Mesenchymal stem cell (in vitro differentiated cells and primary cell): ENCODE measurements around the gene CSPG4.
A peak's percentile ranks its signal among the peaks of the same experiment; 100 is the strongest.
"Not testable (repeated sequence)": the region's sequence is repeated elsewhere in the genome, so short reads cannot be mapped to it uniquely, and the experiment has no call there.

Source experiments
- DNase-seq: peaks from one replicate; pipeline ENCODE4 v3.0.0-alpha.2; 2013
- H2AFZ ChIP-seq: one replicate; pipeline ENCODE4 v1.6.1; 2013; ENCODE audit warnings: low read depth, mild to moderate bottlenecking, control low read depth, inconsistent platforms, low read length, moderate library complexity
- H2AK5ac ChIP-seq: 2 replicates; pipeline ENCODE4 v1.6.1; 2013; ENCODE audit warnings: low read length, moderate library complexity, mild to moderate bottlenecking, inconsistent platforms; ENCODE audit not compliant: severe bottlenecking
- H2BK120ac ChIP-seq: one replicate; pipeline ENCODE4 v1.6.1; 2013; ENCODE audit warnings: low read depth, mild to moderate bottlenecking, inconsistent platforms, low read length, moderate library complexity
- H2BK12ac ChIP-seq, 2 experiments: one replicate each; pipeline ENCODE4 v1.6.1; 2013; ENCODE audit warnings: inconsistent platforms in 2 of 2, low read length in 2 of 2, mild to moderate bottlenecking in 2 of 2, moderate library complexity in 2 of 2, control low read depth in 1 of 2
- H2BK15ac ChIP-seq: one replicate; pipeline ENCODE4 v1.6.1; 2013; ENCODE audit warnings: mild to moderate bottlenecking, low read depth, inconsistent platforms; ENCODE audit not compliant: poor library complexity, severe bottlenecking
- H2BK5ac ChIP-seq: 2 replicates; pipeline ENCODE4 v1.6.1; 2013; ENCODE audit warnings: low read depth, mild to moderate bottlenecking, low read length, control low read depth, inconsistent platforms; ENCODE audit not compliant: poor library complexity, severe bottlenecking
- H3K14ac ChIP-seq, 2 experiments: one replicate each; pipeline ENCODE4 v1.6.1; 2013; ENCODE audit warnings: inconsistent platforms in 2 of 2, low read length in 2 of 2, control low read depth in 1 of 2, mild to moderate bottlenecking in 1 of 2, moderate library complexity in 1 of 2
- H3K18ac ChIP-seq, 2 experiments: one replicate each; pipeline ENCODE4 v1.6.1; 2013; ENCODE audit warnings: inconsistent platforms in 2 of 2, low read length in 2 of 2, control low read depth in 1 of 2, low read depth in 1 of 2, mild to moderate bottlenecking in 1 of 2
- H3K23ac ChIP-seq, 2 experiments: one replicate each; pipeline ENCODE4 v1.6.1; 2013; ENCODE audit warnings: inconsistent platforms in 2 of 2, low read length in 2 of 2, mild to moderate bottlenecking in 2 of 2, moderate library complexity in 2 of 2, control low read depth in 1 of 2
- H3K27ac ChIP-seq: 2 replicates; pipeline ENCODE4 v1.5.1; 2013; ENCODE audit warnings: mild to moderate bottlenecking, moderate library complexity, low read length, control low read depth, inconsistent platforms; ENCODE audit not compliant: poor library complexity, severe bottlenecking
- H3K27me3 ChIP-seq, 2 experiments: 2 replicates each; pipeline versions ENCODE4 v1.6.1 to v1.7.0; 2013; ENCODE audit warnings: low read length in 2 of 2, mild to moderate bottlenecking in 2 of 2, moderate library complexity in 2 of 2, control low read depth in 1 of 2, inconsistent platforms in 1 of 2; ENCODE audit not compliant: control insufficient read depth in 1 of 2, insufficient read depth in 1 of 2
- H3K36me3 ChIP-seq, 2 experiments: 2 replicates each; pipeline versions ENCODE4 v1.6.1 to v1.7.0; 2013; ENCODE audit warnings: low read length in 2 of 2, control low read depth in 1 of 2, inconsistent platforms in 1 of 2, low read depth in 1 of 2, mild to moderate bottlenecking in 1 of 2; ENCODE audit not compliant: insufficient read depth in 2 of 2, control insufficient read depth in 1 of 2
- H3K4ac ChIP-seq, 2 experiments: one replicate each; pipeline ENCODE4 v1.6.1; 2013; ENCODE audit warnings: inconsistent platforms in 2 of 2, low read length in 2 of 2, mild to moderate bottlenecking in 2 of 2, moderate library complexity in 2 of 2, control low read depth in 1 of 2, low read depth in 1 of 2
- H3K4me1 ChIP-seq: 2 replicates; pipeline ENCODE4 v1.6.1; 2013; ENCODE audit warnings: low read depth, low read length, control low read depth; ENCODE audit not compliant: control insufficient read depth, insufficient read depth
- H3K4me2 ChIP-seq: 2 replicates; pipeline ENCODE4 v1.6.1; 2013; ENCODE audit warnings: low read length, mild to moderate bottlenecking, inconsistent platforms; ENCODE audit not compliant: poor library complexity, severe bottlenecking
- H3K4me3 ChIP-seq, 2 experiments: 2 replicates each; pipeline versions ENCODE4 v1.5.1 to v1.7.0; 2013; ENCODE audit warnings: low read length in 2 of 2, mild to moderate bottlenecking in 2 of 2, control low read depth in 1 of 2, low read depth in 1 of 2; ENCODE audit not compliant: insufficient read depth in 1 of 2
- H3K79me1 ChIP-seq: replicated peaks from 2 replicates; pipeline ENCODE4 v1.6.1; 2013; ENCODE audit warnings: mild to moderate bottlenecking, control low read depth, low read length, inconsistent platforms; ENCODE audit not compliant: poor library complexity, severe bottlenecking
- H3K9ac ChIP-seq: 2 replicates; pipeline ENCODE4 v1.7.0; 2013; ENCODE audit warnings: mild to moderate bottlenecking, low read length, moderate library complexity
- H3K9me3 ChIP-seq: 2 replicates; pipeline ENCODE4 v1.7.0; 2013; ENCODE audit warnings: mild to moderate bottlenecking, low read length; ENCODE audit not compliant: control insufficient read depth
- H4K8ac ChIP-seq: one replicate; pipeline ENCODE4 v1.6.1; 2013; ENCODE audit warnings: inconsistent platforms, mild to moderate bottlenecking, low read length, moderate library complexity
- H4K91ac ChIP-seq: one replicate; pipeline ENCODE4 v1.6.1; 2013; ENCODE audit warnings: mild to moderate bottlenecking, low read length, inconsistent platforms
- WGBS: methylation state at CpG from one replicate; pipeline ENCODE4 v1.1.7; 2013; ENCODE audit warnings: mixed read lengths; 5-methylcytosine and 5-hydroxymethylcytosine counted together

Gene CSPG4

GRCh38 chr15:75699961-75700874 is 12.4 kb downstream of the CSPG4 start:
- H2AK5ac ChIP-seq, H3K27ac ChIP-seq: not testable (repeated sequence)
- WGBS: 29% methylated on average over 7 of the region's 17 CpGs

GRCh38 chr15:75699517-75699916 is 13.1 kb downstream of the CSPG4 start:
- H4K91ac ChIP-seq: peak overlapping the region; percentile 65
- not testable (repeated sequence) for H2BK120ac ChIP-seq, H4K8ac ChIP-seq, DNase-seq, H3K36me3 ChIP-seq, H3K23ac ChIP-seq, H2AFZ ChIP-seq, H3K4ac ChIP-seq, H3K9ac ChIP-seq, H2BK5ac ChIP-seq, H3K27ac ChIP-seq, H3K79me1 ChIP-seq, H3K27me3 ChIP-seq, H2AK5ac ChIP-seq, H3K4me3 ChIP-seq, H3K4me2 ChIP-seq, H3K9me3 ChIP-seq
- 100% methylated on average over 2 of the region's 7 CpGs for WGBS
- peak overlapping the region; percentile 62 for H2BK15ac ChIP-seq
- peak overlapping the region in 1 of 2 experiments; percentile 70 for H3K18ac ChIP-seq
- H3K4me1 ChIP-seq: peaks cover 41% of the 10 kb centered on the region
- peak overlapping the region in 1 of 2 experiments; percentile 71 for H3K14ac ChIP-seq
- H2BK12ac ChIP-seq: peak overlapping the region in 1 of 2 experiments; percentile 15

More at GRCh38 chr15:75699961-75700874, 12.4 kb downstream of the CSPG4 start:
- not testable (repeated sequence) for H2BK120ac ChIP-seq, H3K4me2 ChIP-seq, H2BK5ac ChIP-seq, H2AFZ ChIP-seq, H3K27me3 ChIP-seq, H3K79me1 ChIP-seq, H3K23ac ChIP-seq, H3K36me3 ChIP-seq, H3K9me3 ChIP-seq, H3K4me3 ChIP-seq
- Histone ChIP-seq H2BK15ac (peak overlapping the region; percentile 64), H3K18ac (peak overlapping the region; percentile 61 to 70), H4K91ac (peak overlapping the region; percentile 65), H4K8ac (peak overlapping the region; percentile 13), H2BK12ac (peak overlapping the region; percentile 38 to 76), H3K4ac (peak overlapping the region in 1 of 2 experiments; percentile 44), H3K4me1 (peaks cover 36% of the 10 kb centered on the region), H3K14ac (peak overlapping the region in 1 of 2 experiments; percentile 62), H3K9ac (peak overlapping the region; percentile 29)
- peak; percentile 88 for DNase-seq

GRCh38 chr15:75697974-75698747 is 14.5 kb downstream of the CSPG4 start:
- H3K9me3 ChIP-seq, H3K18ac ChIP-seq, DNase-seq, H3K27me3 ChIP-seq, H3K4ac ChIP-seq, H3K36me3 ChIP-seq, H3K23ac ChIP-seq, H4K91ac ChIP-seq, H2AK5ac ChIP-seq, H2AFZ ChIP-seq, H2BK5ac ChIP-seq, H3K9ac ChIP-seq, H2BK12ac ChIP-seq, H3K27ac ChIP-seq, H3K79me1 ChIP-seq, H3K4me2 ChIP-seq, H4K8ac ChIP-seq, H2BK120ac ChIP-seq, H2BK15ac ChIP-seq, H3K4me3 ChIP-seq: not testable (repeated sequence)
- peaks cover 46% of the 10 kb centered on the region for H3K4me1 ChIP-seq
- 86% methylated on average over 9 of the region's 21 CpGs for WGBS
- H3K14ac ChIP-seq: peak overlapping the region in 1 of 2 experiments; percentile 61

- Histone ChIP-seq H3K27me3 (no peaks in the 10 kb centered on the region), H3K18ac (no peak overlapping the region), H3K14ac (no peak overlapping the region), H3K27ac (no peak overlapping the region), H3K79me1 (peaks cover 2% of the 10 kb centered on the region), H2AFZ (no peak overlapping the region), H2BK12ac (peak overlapping the region in 1 of 2 experiments; percentile 60), H2BK120ac (no peak overlapping the region), H4K91ac (no peak overlapping the region), H3K9me3 (no peaks in the 10 kb centered on the region), H3K4me2 (no peak overlapping the region), H4K8ac (no peak overlapping the region), H2BK15ac (no peak overlapping the region), H2AK5ac (no peak overlapping the region), H2BK5ac (no peak overlapping the region), H3K9ac (no peak overlapping the region), H3K36me3 (no peaks in the 10 kb centered on the region), H3K4me1 (peaks cover 46% of the 10 kb centered on the region), H3K23ac (no peak overlapping the region), H3K4ac (peak overlapping the region in 1 of 2 experiments; percentile 76), H3K4me3 (no peak overlapping the region)
- no peak for DNase-seq
- WGBS: 89% methylated on average over 5 of the region's 7 CpGs
Measured at GRCh38 chr15:75697523-75697922, 15.1 kb downstream of the CSPG4 start.
